ENCODE results near the gene FAM53B. TPM values are rescaled to one million over a fixed set of nuclear protein-coding genes. Genes with fewer than 3 reads are reported as not detected.
A peak's percentile ranks its signal among the peaks of the same experiment; 100 is the strongest.

FAM53B gene
- total RNA-seq, 1 experiment from 2014 or later = 18.3 TPM

GRCh38 chr10:124743191-124744101, 732 bp downstream of the FAM53B start:
- ChIA-PET POLR2A (ENCODE audit: low non-redundant PET) (no interaction called here), CTCF (interaction anchor here (0.6 to 2.7 kb wide), 2 partner anchors 214 to 282 kb away, joined by 3 to 30 read pairs; partner anchors contain the start of gene LHPP)
- H3K36me3 ChIP-seq (ENCODE audit: insufficient read depth, low read length, poor library complexity, severe bottlenecking) = peaks cover 5% of the 10 kb centered on the region
- TF ChIP-seq EZH2 (IDR thresholded peaks at IDR 0.05; ENCODE audit: borderline replicate concordance, low read depth, low read length, poor library complexity, severe bottlenecking) = no peak
- TF ChIP-seq, protein P1, sequence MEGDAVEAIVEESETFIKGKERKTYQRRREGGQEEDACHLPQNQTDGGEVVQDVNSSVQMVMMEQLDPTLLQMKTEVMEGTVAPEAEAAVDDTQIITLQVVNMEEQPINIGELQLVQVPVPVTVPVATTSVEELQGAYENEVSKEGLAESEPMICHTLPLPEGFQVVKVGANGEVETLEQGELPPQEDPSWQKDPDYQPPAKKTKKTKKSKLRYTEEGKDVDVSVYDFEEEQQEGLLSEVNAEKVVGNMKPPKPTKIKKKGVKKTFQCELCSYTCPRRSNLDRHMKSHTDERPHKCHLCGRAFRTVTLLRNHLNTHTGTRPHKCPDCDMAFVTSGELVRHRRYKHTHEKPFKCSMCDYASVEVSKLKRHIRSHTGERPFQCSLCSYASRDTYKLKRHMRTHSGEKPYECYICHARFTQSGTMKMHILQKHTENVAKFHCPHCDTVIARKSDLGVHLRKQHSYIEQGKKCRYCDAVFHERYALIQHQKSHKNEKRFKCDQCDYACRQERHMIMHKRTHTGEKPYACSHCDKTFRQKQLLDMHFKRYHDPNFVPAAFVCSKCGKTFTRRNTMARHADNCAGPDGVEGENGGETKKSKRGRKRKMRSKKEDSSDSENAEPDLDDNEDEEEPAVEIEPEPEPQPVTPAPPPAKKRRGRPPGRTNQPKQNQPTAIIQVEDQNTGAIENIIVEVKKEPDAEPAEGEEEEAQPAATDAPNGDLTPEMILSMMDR (conservative IDR thresholded peaks at IDR 0.05; ENCODE audit: low read depth, low read length) = no peak
- H3K4me1 ChIP-seq (ENCODE audit: insufficient read depth, low read length, poor library complexity, severe bottlenecking) = peaks cover 28% of the 10 kb centered on the region
- H3K27ac ChIP-seq (ENCODE audit: low read depth, low read length, poor library complexity, severe bottlenecking) = peak overlapping the region; percentile 83
- peak overlapping the region; percentile 83 for H3K4me3 ChIP-seq (ENCODE audit: low read depth, low read length, poor library complexity, severe bottlenecking)
- no TSS peak for BruUV-seq (replicated peaks)
- H3K27me3 ChIP-seq (replicated peaks; ENCODE audit: insufficient read depth, low read depth, low read length, poor library complexity) = no peaks in the 10 kb centered on the region
- peak; percentile 47 for DNase-seq (ENCODE audit: low spot score)
- no peaks in the 10 kb centered on the region for H3K9me3 ChIP-seq (ENCODE audit: low read depth, low read length, poor library complexity, severe bottlenecking)
- intact Hi-C loops (cut with micrococcal nuclease; ENCODE audit: unreplicated experiment) = loop anchor here (5.0 kb wide), 1 partner anchor 111 kb away; no protein-coding TSS in a partner anchor

DNA sequence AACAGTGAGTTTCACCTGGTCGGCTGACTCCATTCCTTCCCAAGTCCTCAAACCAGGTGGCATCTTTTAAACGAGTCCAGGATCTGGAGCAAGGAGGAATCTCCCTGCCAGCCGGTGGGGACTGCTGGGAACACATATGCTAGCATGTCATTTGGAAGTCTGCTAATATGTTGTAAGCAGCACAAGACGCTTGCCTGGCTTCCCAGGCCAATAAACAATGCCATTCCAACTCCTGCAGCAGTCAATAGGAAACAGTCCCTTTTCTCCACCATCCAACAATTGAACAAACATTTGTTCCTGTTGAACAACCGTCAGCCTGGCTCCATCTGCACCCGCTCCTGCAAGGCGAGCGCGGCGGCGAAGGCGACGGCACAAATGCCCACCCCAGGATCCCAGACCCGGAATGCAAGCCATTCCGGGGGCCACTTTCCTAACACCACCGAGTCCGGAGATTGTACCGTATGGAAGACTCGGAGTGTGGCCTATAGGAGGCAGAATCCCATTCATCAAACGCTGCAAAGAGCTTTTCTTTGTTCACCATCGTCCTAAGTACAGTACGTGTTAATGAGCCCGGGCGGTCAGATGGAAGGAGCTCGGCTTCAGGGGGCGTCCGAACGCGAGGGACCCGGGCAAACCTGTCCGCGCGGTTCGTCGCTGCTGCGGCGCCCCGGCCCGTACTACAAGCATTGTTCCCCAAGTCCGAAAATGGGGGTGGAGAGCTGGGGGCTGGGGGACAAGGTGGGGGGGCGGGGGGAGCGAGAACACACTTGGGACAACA, 1.6 kb downstream of the FAM53B start:
- CTCF ChIA-PET = interaction anchor here (0.6 to 2.7 kb wide), 2 partner anchors 213 to 281 kb away, joined by 3 to 30 read pairs; partner anchors contain the start of gene LHPP

More for the DNA sequence above, 1.6 kb downstream of the FAM53B start:
- intact Hi-C loops (cut with micrococcal nuclease; ENCODE audit: unreplicated experiment) = loop anchor here (5.0 kb wide), 1 partner anchor 110 kb away; no protein-coding TSS in a partner anchor
- no TSS peak for BruUV-seq (replicated peaks)
- DNase-seq (ENCODE audit: low spot score) = peak; percentile 59
- Histone ChIP-seq H3K36me3 (ENCODE audit: insufficient read depth, low read length, poor library complexity, severe bottlenecking) (no peaks in the 10 kb centered on the region), H3K4me1 (ENCODE audit: insufficient read depth, low read length, poor library complexity, severe bottlenecking) (peaks cover 28% of the 10 kb centered on the region), H3K9me3 (ENCODE audit: low read depth, low read length, poor library complexity, severe bottlenecking) (no peaks in the 10 kb centered on the region), H3K27me3 (replicated peaks; ENCODE audit: insufficient read depth, low read depth, low read length, poor library complexity) (no peaks in the 10 kb centered on the region), H3K4me3 (ENCODE audit: low read depth, low read length, poor library complexity, severe bottlenecking) (peak overlapping the region; percentile 83), H3K27ac (ENCODE audit: low read depth, low read length, poor library complexity, severe bottlenecking) (peak overlapping the region; percentile 83)
- TF ChIP-seq EZH2 (IDR thresholded peaks at IDR 0.05; ENCODE audit: borderline replicate concordance, low read depth, low read length, poor library complexity, severe bottlenecking) = no peak
- TF ChIP-seq, protein P1 (conservative IDR thresholded peaks at IDR 0.05; ENCODE audit: low read depth, low read length) = peak; percentile 47; the same call in 1 of the 2 replicates
- POLR2A ChIA-PET (ENCODE audit: low non-redundant PET) = no interaction called here

Data from A673 (cell line).